HepG2 (cell line): ENCODE results near the gene AGPAT3. TPM values are rescaled to one million over a fixed set of nuclear protein-coding genes. Genes with fewer than 3 reads are reported as not detected.

Experiments used
- HNRNPL ChIP-seq: fragments of 200-400 bp; formaldehyde crosslinking; IDR thresholded peaks from 2 replicates; pipeline ENCODE4 v1.6.1; 2017; ENCODE audit warnings: mild to moderate bottlenecking, low read depth, low read length
- IKZF4 ChIP-seq: sonication (generic); formaldehyde crosslinking; IDR thresholded peaks from 2 replicates; pipeline ENCODE4 v1.5.1; 2020; ENCODE audit warnings: borderline replicate concordance, mild to moderate bottlenecking, low read depth, missing genetic modification reagents; ENCODE audit errors: not compliant biosample characterization
- IRF2 ChIP-seq: IDR thresholded peaks from 2 replicates; pipeline ENCODE4 v1.6.1; 2018; ENCODE audit warnings: missing genetic modification reagents, missing compliant biosample characterization
- KIAA2018 ChIP-seq: sonication (generic); formaldehyde crosslinking; IDR thresholded peaks from 2 replicates; pipeline ENCODE4 v1.5.0; 2020; ENCODE audit warnings: mild to moderate bottlenecking, missing genetic modification reagents, borderline replicate concordance
- MIXL1 ChIP-seq: IDR thresholded peaks from 2 replicates; pipeline ENCODE4 v1.6.1; 2016
- NFE2L2 ChIP-seq: fragments of 150-350 bp; IDR thresholded peaks from 2 replicates; pipeline ENCODE4 v1.6.1; 2014; ENCODE audit warnings: low read length
- PITX1 ChIP-seq: sonication (generic); formaldehyde crosslinking; IDR thresholded peaks from 2 replicates; pipeline ENCODE4 v1.5.1; 2020; ENCODE audit warnings: mild to moderate bottlenecking, missing genetic modification reagents
- REL ChIP-seq: sonication (generic); formaldehyde crosslinking; conservative IDR thresholded peaks from 2 replicates; pipeline ENCODE4 v1.8.0; 2022; ENCODE audit warnings: mild to moderate bottlenecking, missing genetic modification reagents, moderate library complexity
- SMAD1 ChIP-seq: sonication (generic); formaldehyde crosslinking; IDR thresholded peaks from 2 replicates; pipeline ENCODE4 v1.4.0; 2020; ENCODE audit warnings: missing genetic modification reagents, low read depth, mild to moderate bottlenecking, borderline replicate concordance
- TIGD3 ChIP-seq: sonication (generic); formaldehyde crosslinking; IDR thresholded peaks from 2 replicates; pipeline ENCODE4 v1.5.1; 2020; ENCODE audit warnings: mild to moderate bottlenecking, missing genetic modification reagents, borderline replicate concordance
- ZBTB43 ChIP-seq: sonication (generic); formaldehyde crosslinking; conservative IDR thresholded peaks from 2 replicates; pipeline ENCODE4 v1.4.0; 2020; ENCODE audit warnings: missing genetic modification reagents
- ZNF7 ChIP-seq: IDR thresholded peaks from 2 replicates; pipeline ENCODE4 v1.6.1; 2016; ENCODE audit warnings: missing biosample characterization, missing genetic modification reagents
- ZSCAN31 ChIP-seq: sonication (generic); formaldehyde crosslinking; IDR thresholded peaks from 2 replicates; pipeline ENCODE4 v1.5.0; 2020; ENCODE audit warnings: low read depth, mild to moderate bottlenecking, missing genetic modification reagents
- polyA plus RNA-seq, 8 experiments: library from polyadenylated mRNA; depleted of rRNA in 3 of 8; stranded (reverse) in 7 of 8; unstranded in 1 of 8; fragments of >200 nt; fragmentation: Illumina TruSeq in 4 of 8; extraction: Trizol in 4 of 8; gene quantifications; 2 replicates each; pipeline versions ENCODE4 v1.2.1 to v1.2.3, GENCODE V29; 2011 to 2016; ENCODE audit warnings: low read depth in 4 of 8, missing spikeins in 1 of 8, mixed read lengths in 1 of 8; ENCODE audit not compliant: insufficient read depth in 1 of 8
- total RNA-seq, 5 experiments: library from RNA; depleted of rRNA; stranded (reverse); fragments of >200 nt; fragmentation: Illumina TruSeq; extraction: Trizol; gene quantifications; 2 replicates each; pipeline ENCODE4 v1.2.3, GENCODE V29; 2016; ENCODE audit warnings: low read depth in 1 of 5
- TF ChIP-seq, protein P1 (sequence below): sonication (generic); formaldehyde crosslinking; IDR thresholded peaks from 2 replicates; pipeline ENCODE4 v1.8.1; 2023; ENCODE audit warnings: missing genetic modification reagents, mild to moderate bottlenecking, borderline replicate concordance
- TF ChIP-seq, protein P2 (sequence below): sonication (generic); formaldehyde crosslinking; IDR thresholded peaks from 2 replicates; pipeline ENCODE4 v1.5.1; 2020; ENCODE audit warnings: mild to moderate bottlenecking, missing genetic modification reagents

The AGPAT3 gene
- total and polyA plus RNA-seq, 2 of the 13 experiments (the other 11 are each of a cell fraction or from before 2014, with no cell fraction given) = 32.2 to 54.4 TPM

DNA sequence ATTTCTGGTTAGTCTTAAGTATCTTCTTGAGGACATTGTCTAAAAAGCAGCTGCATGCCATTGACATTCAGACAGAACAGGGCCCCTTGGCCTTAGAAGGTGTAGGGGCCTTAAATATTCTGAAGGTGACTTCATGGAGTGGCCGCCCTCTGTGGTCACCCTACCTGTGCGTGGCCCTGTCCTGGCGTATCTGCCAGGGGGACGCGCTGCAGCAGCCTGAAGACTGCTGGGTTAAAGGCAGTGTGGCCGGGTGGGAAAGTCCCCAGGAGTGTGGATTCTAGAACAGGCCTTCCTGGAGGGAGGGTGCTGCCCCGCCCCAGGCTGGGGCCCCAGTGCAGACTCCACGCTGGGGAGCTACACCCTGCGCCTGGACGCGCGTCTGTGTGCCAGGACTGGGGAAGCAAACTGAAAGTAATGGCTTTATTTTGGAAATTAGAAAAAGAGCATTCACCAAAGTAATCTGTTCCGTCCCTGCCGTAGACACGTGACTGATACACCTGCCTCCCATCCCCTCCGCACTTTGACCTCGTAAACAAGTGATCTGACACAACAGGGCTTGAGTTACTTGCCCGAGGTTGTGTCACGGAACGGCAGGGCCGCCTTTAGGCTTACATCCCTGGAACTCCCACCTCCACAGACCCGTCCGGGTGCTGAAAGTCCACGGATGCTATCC, 1.8 kb downstream of the AGPAT3 start (continued):
- TF ChIP-seq SMAD1 (no peak), ZSCAN31 (0 out of 2 replicates have a peak, but pooled peaks have one; percentile 38), ZNF7 (CRISPR knock-in tag) (no peak), ZBTB43 (CRISPR knock-in tag) (0 out of 2 replicates have a peak, but pooled peaks have one; percentile 24), KIAA2018 (CRISPR knock-in tag) (no peak), REL (CRISPR knock-in tag) (no peak), NFE2L2 (no peak), PITX1 (CRISPR knock-in tag) (peak; percentile 81), MIXL1 (CRISPR knock-in tag) (no peak), IKZF4 (CRISPR knock-in tag) (no peak), HNRNPL (no peak), IRF2 (CRISPR knock-in tag) (peak; percentile 84), TIGD3 (CRISPR knock-in tag) (no peak)
- TF ChIP-seq, protein P1, sequence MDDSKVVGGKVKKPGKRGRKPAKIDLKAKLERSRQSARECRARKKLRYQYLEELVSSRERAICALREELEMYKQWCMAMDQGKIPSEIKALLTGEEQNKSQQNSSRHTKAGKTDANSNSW (CRISPR knock-in tag) = no peak
- TF ChIP-seq, protein P2, sequence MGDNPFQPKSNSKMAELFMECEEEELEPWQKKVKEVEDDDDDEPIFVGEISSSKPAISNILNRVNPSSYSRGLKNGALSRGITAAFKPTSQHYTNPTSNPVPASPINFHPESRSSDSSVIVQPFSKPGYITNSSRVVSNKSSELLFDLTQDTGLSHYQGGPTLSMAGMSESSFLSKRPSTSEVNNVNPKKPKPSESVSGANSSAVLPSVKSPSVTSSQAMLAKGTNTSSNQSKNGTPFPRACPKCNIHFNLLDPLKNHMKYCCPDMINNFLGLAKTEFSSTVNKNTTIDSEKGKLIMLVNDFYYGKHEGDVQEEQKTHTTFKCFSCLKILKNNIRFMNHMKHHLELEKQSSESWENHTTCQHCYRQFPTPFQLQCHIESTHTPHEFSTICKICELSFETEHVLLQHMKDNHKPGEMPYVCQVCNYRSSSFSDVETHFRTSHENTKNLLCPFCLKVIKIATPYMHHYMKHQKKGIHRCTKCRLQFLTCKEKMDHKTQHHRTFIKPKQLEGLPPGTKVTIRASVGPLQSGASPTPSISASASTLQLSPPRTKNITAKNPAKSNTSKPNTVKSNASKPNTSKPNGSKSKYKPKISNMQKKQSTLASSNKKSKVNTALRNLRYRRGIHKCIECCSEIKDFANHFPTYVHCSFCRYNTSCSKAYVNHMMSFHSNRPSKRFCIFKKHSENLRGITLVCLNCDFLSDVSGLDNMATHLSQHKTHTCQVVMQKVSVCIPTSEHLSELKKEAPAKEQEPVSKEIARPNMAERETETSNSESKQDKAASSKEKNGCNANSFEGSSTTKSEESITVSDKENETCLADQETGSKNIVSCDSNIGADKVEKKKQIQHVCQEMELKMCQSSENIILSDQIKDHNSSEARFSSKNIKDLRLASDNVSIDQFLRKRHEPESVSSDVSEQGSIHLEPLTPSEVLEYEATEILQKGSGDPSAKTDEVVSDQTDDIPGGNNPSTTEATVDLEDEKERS = no peak
